Aorta (tissue), 5 donors: ENCODE results near the gene ITPRIPL2. TPM values are rescaled to one million over a fixed set of nuclear protein-coding genes. Genes with fewer than 3 reads are reported as not detected.

Experiments
- ATAC-seq: fragments of 200-7000 bp; cut with Tn5 transposase; one replicate; pipeline ENCODE4 v1.9.1; 2022; ENCODE audit warnings: moderate library complexity; ENCODE audit not compliant: low FRiP score
- DNase-seq, 2 donors: peaks; one replicate each; pipeline ENCODE4 v3.0.0-alpha.2; 2020
- H3K27ac ChIP-seq, 2 donors: one replicate each; pipeline ENCODE4 v1.5.1; 2013; ENCODE audit warnings: low read length in 2 of 2, mild to moderate bottlenecking in 2 of 2, moderate library complexity in 2 of 2, control low read depth in 1 of 2, inconsistent platforms in 1 of 2, low read depth in 1 of 2
- H3K27me3 ChIP-seq, 2 donors: one replicate each; pipeline ENCODE4 v1.6.1; 2013; ENCODE audit warnings: control low read depth in 1 of 2, low read length in 1 of 2, mild to moderate bottlenecking in 1 of 2, moderate library complexity in 1 of 2; ENCODE audit not compliant: insufficient read depth in 2 of 2, control insufficient read depth in 1 of 2
- H3K36me3 ChIP-seq, 2 donors: one replicate each; pipeline ENCODE4 v1.6.1; 2013; ENCODE audit warnings: control low read depth in 1 of 2, low read length in 1 of 2, mild to moderate bottlenecking in 1 of 2; ENCODE audit not compliant: insufficient read depth in 2 of 2, control insufficient read depth in 1 of 2
- H3K4me1 ChIP-seq, 2 donors: one replicate each; pipeline ENCODE4 v1.6.1; 2013; ENCODE audit warnings: low read length in 2 of 2, control low read depth in 1 of 2, mild to moderate bottlenecking in 1 of 2, moderate library complexity in 1 of 2; ENCODE audit not compliant: insufficient read depth in 2 of 2, control insufficient read depth in 1 of 2
- H3K4me3 ChIP-seq, 2 donors: one replicate each; pipeline ENCODE4 v1.5.1; 2013; ENCODE audit warnings: low read length in 2 of 2, control low read depth in 1 of 2, mild to moderate bottlenecking in 1 of 2
- H3K9me3 ChIP-seq: one replicate; pipeline ENCODE4 v1.6.1; 2013; ENCODE audit warnings: mild to moderate bottlenecking, low read length; ENCODE audit not compliant: control insufficient read depth
- WGBS, 2 donors: extraction: QIAGEN DNeasy Blood & Tissue Kit; methylation state at CpG; one replicate each; pipeline ENCODE4 v1.1.7; 2013; 5-methylcytosine and 5-hydroxymethylcytosine counted together
- intact Hi-C, 2 donors: fragments of 100-400 bp; cut with DNase I; formaldehyde crosslinking; loops; one replicate each; pipeline versions ENCODE4 v1.14.2 to v1.15.0; 2022
- polyA plus RNA-seq, 2 donors: library from polyadenylated mRNA; stranded (reverse); fragments of 200-250 nt; gene quantifications; one replicate each; pipeline ENCODE4 v1.2.3, GENCODE V29; 2013
- total RNA-seq, 2 donors: library from RNA; stranded (reverse); fragmentation: NEBNext Ultra II Directional; extraction: Animal tissue kit (Norgen Biotek cat#: 25700); gene quantifications; one replicate each; pipeline ENCODE4 v1.2.1, GENCODE V29; 2021
- donor health status: healthy with polysubstance abuse.
- donor health status: Bipolar disorder and iron deficiency.
- donor health status: DM: no; HTN: no; CAD: no.
- donor health status: DM: no; HTN: no; CAD: no.
- donor health status: DM: yes; HTN: yes; CAD: no.

The ITPRIPL2 gene
- total and polyA plus RNA-seq, 4 donors = 15.7 to 88.9 (median 45.3) TPM

- Histone ChIP-seq H3K27me3 (no peaks in the 10 kb centered on the region), H3K27ac (no peak overlapping the region), H3K4me3 (no peak overlapping the region), H3K4me1 (no peaks in the 10 kb centered on the region), H3K9me3 (no peaks in the 10 kb centered on the region), H3K36me3 (no peaks in the 10 kb centered on the region)
- 83 to 93% methylated on average over 1 of the region's 1 CpG for WGBS, 2 donors
- intact Hi-C loops = no loop called here
- ATAC-seq = no peak
- no peak for DNase-seq
Measured at GRCh38 chr16:19133600-19133999, 19.8 kb downstream of the ITPRIPL2 start.

DNA sequence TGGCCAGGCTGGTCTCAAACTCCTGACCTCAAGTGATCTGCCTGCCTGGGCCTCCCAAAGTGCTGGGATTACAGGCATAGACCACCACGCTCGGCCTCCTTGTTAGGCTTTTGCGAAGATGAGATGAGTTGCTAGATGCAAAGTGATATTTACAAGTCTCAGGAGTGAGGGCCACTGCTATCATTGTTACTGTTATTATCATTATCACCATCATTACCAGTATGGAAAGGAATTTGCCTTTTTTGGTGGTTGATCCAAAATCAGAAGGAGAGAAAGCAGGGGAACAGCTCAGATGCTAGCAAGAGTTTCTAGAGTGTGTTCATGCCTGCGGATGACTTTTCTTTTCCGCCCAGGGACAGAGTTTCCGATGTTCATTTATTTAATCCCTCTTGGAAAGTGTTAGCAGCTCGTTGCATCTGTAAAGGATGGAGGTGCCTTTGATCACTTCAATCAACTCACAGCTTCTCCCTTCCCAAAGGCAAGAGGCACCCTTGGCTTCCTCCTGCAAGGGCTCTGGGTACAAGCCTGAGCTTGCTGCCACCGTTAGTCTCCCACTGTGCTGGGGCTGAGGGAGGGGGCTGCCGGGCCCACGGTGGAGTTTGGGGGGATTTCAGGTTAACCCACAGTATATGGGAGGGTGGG is 21.6 kb downstream of the ITPRIPL2 start:
- H3K27me3 ChIP-seq = no peaks in the 10 kb centered on the region
- DNase-seq (no peak), ATAC-seq (no peak)
- H3K9me3 ChIP-seq = no peaks in the 10 kb centered on the region
- no peaks in the 10 kb centered on the region for H3K36me3 ChIP-seq
- intact Hi-C loops = no loop called here
- H3K4me1 ChIP-seq = no peaks in the 10 kb centered on the region
- 67 to 69% methylated on average over 10 of the region's 10 CpGs for WGBS, 2 donors
- H3K27ac ChIP-seq = no peak overlapping the region
- no peak overlapping the region for H3K4me3 ChIP-seq

DNA sequence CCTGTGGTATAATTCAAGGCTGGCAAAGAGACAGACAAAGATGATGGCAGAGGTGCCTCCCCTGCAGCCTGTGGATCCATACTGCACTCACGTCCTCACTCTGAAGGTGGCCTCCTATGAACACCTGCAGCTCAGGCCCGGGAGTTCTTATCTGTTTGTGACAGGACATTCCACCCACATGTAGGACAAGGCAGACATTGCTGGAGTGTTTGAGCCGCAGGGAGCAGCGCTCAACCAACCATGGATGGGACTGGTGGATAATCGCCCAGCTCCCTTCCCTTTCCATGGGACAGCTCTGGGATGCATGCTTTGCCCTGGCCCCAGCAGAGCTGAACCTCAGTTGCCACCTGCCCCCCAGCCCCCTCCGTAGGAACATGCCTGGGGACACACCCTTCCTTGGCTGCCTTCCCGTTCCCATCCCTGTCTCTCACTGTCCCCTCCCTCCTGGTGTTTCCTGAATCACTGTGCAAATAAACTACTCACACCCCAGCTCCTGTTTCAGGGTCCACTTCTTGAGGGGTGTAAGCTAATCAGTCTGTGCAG is 22.2 kb downstream of the ITPRIPL2 start:
- Histone ChIP-seq H3K27ac (no peak overlapping the region), H3K4me3 (no peak overlapping the region), H3K9me3 (no peaks in the 10 kb centered on the region), H3K27me3 (no peaks in the 10 kb centered on the region), H3K4me1 (no peaks in the 10 kb centered on the region), H3K36me3 (no peaks in the 10 kb centered on the region)
- 49 to 51% methylated on average over 7 of the region's 7 CpGs for WGBS, 2 donors
- intact Hi-C loops = no loop called here
- no peak for ATAC-seq
- DNase-seq = no peak

DNA sequence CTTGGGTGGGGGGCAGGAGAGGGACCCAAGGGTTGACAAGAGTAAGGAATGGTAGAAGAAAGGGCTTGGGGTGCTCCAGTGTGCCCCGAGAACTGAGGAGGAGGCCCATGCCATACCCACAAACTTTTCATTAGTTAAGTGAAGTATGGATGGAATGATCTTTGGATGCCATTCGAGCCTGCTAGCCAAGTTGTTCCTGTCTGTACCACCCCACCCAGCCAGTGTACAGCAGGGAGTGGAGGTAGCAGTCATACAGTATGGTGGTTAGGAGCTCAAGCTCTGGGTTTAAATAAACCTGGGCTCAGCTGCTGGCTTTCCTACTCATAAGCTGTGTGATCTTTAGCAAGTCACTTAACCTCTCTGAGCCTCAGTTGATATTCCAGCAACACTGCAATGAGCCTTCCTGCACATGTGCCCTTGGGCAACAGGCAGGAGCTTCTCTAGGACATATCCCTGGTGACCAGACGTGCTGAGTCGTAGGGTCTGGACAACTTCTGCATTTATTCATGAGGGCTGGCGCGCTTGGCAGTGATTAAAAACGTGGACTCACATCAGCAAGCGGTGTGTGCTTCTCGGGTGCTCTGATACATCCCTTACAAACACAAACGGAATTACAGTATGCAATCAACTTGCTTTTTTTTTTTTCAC is 22.9 kb downstream of the ITPRIPL2 start:
- 45 to 49% methylated on average over 10 of the region's 10 CpGs for WGBS, 2 donors
- Histone ChIP-seq H3K27me3 (no peaks in the 10 kb centered on the region), H3K9me3 (no peaks in the 10 kb centered on the region), H3K4me3 (no peak overlapping the region), H3K27ac (no peak overlapping the region), H3K36me3 (no peaks in the 10 kb centered on the region), H3K4me1 (no peaks in the 10 kb centered on the region)
- ATAC-seq (peak; percentile 28), DNase-seq (peak in 1 of 2 donors; percentile 80)
- intact Hi-C loops = no loop called here

GRCh38 chr16:19137201-19138128 is 23.7 kb downstream of the ITPRIPL2 start:
- WGBS, 2 donors = 20 to 21% methylated on average over 6 of the region's 6 CpGs
- Histone ChIP-seq H3K36me3 (no peaks in the 10 kb centered on the region), H3K4me1 (no peaks in the 10 kb centered on the region), H3K27me3 (no peaks in the 10 kb centered on the region), H3K9me3 (no peaks in the 10 kb centered on the region), H3K4me3 (no peak overlapping the region), H3K27ac (no peak overlapping the region)
- no peak for DNase-seq
- intact Hi-C loops = no loop called here
- ATAC-seq = no peak

GRCh38 chr16:19138601-19139000 is 24.8 kb downstream of the ITPRIPL2 start:
- Histone ChIP-seq H3K27ac (no peak overlapping the region), H3K36me3 (no peaks in the 10 kb centered on the region), H3K4me3 (no peak overlapping the region), H3K4me1 (no peaks in the 10 kb centered on the region), H3K27me3 (no peaks in the 10 kb centered on the region), H3K9me3 (no peaks in the 10 kb centered on the region)
- 22 to 23% methylated on average over 4 of the region's 4 CpGs for WGBS, 2 donors
- DNase-seq (peak in 1 of 2 donors; percentile 86), ATAC-seq (peak; percentile 74)
- intact Hi-C loops = no loop called here

DNA sequence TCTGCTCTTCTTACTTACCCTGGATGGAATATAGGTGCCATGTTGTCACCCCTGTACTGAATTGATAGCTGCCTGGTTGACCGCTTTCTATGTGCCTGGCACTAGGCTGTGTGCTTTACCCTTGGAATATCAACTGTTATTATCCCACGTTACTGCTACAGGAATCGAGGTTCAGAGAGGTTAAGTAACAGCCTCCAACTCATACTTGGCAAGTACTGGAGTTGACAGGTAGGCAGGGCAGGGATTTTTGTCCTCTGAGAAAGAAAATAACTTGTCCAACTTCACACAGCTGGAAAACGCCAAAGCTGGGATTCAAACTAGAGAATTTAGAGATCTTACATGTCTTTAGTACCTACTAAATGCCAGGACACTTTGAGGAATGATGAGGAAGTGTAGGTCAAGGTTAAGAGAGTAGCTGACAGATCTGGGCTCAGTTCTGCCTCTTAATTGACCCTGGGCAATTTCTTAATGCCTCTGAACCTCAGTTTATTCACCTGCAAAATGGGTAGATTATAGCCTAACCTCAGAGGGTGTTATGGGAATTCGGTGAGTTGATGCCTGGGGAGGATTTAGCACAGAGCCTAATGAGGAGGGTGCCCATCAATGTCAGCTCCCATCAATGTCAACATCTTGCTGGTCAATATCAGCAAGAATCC is 25.8 kb downstream of the ITPRIPL2 start:
- DNase-seq = no peak
- no peaks in the 10 kb centered on the region for H3K4me1 ChIP-seq
- H3K4me3 ChIP-seq = no peak overlapping the region
- H3K27ac ChIP-seq = no peak overlapping the region
- H3K36me3 ChIP-seq = no peaks in the 10 kb centered on the region
- intact Hi-C loops = loop anchor here in 1 of 2 donors (10.0 kb wide), 1 partner anchor 125 kb away; no protein-coding TSS in a partner anchor
- WGBS, 2 donors = 73 to 76% methylated on average over 5 of the region's 5 CpGs
- H3K27me3 ChIP-seq = no peaks in the 10 kb centered on the region
- no peak for ATAC-seq
- H3K9me3 ChIP-seq = no peaks in the 10 kb centered on the region

- no peak overlapping the region for H3K27ac ChIP-seq
- H3K9me3 ChIP-seq = no peaks in the 10 kb centered on the region
- ATAC-seq (no peak), DNase-seq (no peak)
- H3K4me1 ChIP-seq = no peaks in the 10 kb centered on the region
- peaks cover 0 to under 1% of the 10 kb centered on the region in 2 donors for H3K27me3 ChIP-seq
- H3K36me3 ChIP-seq = no peaks in the 10 kb centered on the region
- H3K4me3 ChIP-seq = no peak overlapping the region
- intact Hi-C loops = loop anchor here in 1 of 2 donors (10.0 kb wide), 1 partner anchor 124 kb away; no protein-coding TSS in a partner anchor
- 44 to 51% methylated on average over 2 of the region's 2 CpGs for WGBS, 2 donors
Measured at GRCh38 chr16:19140396-19140795, 26.6 kb downstream of the ITPRIPL2 start.
